ENCODE data around the gene RIOK1. TPM values are rescaled to one million over a fixed set of nuclear protein-coding genes. Genes with fewer than 3 reads are reported as not detected.

Gene RIOK1
- total RNA-seq, 1 experiment from 2014 or later: 16.9 TPM

- no peaks in the 10 kb centered on the region for H3K27me3 ChIP-seq (ENCODE audit: insufficient read depth, low read depth)
- TF ChIP-seq CTCF (conservative IDR thresholded peaks at IDR 0.05): no peak
- no peak for TF ChIP-seq EZH2 (IDR thresholded peaks at IDR 0.05; ENCODE audit: low read depth)
- no peaks in the 10 kb centered on the region for H3K4me1 ChIP-seq (replicated peaks; ENCODE audit: insufficient read depth)
- H3K79me2 ChIP-seq (ENCODE audit: low read depth): no peaks in the 10 kb centered on the region
- no peak overlapping the region for H2AFZ ChIP-seq
- ChIA-PET CTCF (no interaction called here), POLR2A (ENCODE audit: unreplicated experiment) (interaction anchor here (0.6 to 0.7 kb wide), 2 partner anchors 21 to 60 kb away, joined by 5 read pairs; no protein-coding TSS in a partner anchor)
- no peak overlapping the region for H3K4me3 ChIP-seq
- H3F3A ChIP-seq (ENCODE audit: insufficient read depth, low read depth): no peaks in the 10 kb centered on the region
- H3K27ac ChIP-seq: no peak overlapping the region
- no peaks in the 10 kb centered on the region for H3K9me2 ChIP-seq (ENCODE audit: insufficient read depth)
- intact Hi-C loops (cut with micrococcal nuclease; ENCODE audit: unreplicated experiment): no loop called here
- H3K9me3 ChIP-seq (ENCODE audit: insufficient read depth, low read depth): no peaks in the 10 kb centered on the region
- no peak overlapping the region for H3K4me2 ChIP-seq
- no peak for DNase-seq
- H3K36me3 ChIP-seq (ENCODE audit: low read depth): no peaks in the 10 kb centered on the region
- no TSS peak for BruUV-seq (replicated peaks)
- H4K20me1 ChIP-seq (ENCODE audit: insufficient read depth): no peaks in the 10 kb centered on the region
Observed at GRCh38 chr6:7445101-7445500, 55.5 kb downstream of the RIOK1 start.

DNA sequence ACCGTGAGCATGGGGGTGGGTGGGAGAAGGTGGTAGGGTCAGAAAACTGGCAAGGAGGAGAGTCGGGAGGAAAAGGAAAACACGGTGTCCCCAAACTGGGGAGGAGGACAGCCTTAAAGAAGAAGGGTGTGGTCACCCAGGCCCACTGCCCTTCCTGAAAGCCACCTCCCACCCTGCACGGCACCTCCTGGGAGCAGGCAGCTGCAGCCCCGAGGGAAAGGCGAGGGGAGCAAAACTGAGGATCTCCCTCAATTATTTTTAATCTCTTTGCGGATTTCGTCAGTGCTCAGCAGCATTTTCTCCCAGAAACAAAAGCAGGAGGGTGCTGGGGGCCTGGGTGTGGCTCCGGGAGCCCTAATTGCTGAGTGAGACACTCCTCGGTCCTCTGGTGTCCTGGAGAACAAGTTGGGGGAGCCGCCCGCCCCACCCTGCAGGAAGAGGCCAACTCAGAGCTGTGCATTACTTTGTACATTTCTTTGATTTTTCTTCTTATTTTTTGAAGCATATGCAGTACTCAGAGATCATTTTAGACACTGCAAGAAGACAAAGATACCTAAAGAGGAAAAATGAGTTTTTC is 56.4 kb downstream of the RIOK1 start:
- H3K4me1 ChIP-seq (replicated peaks; ENCODE audit: insufficient read depth): no peaks in the 10 kb centered on the region
- ChIA-PET CTCF (no interaction called here), POLR2A (ENCODE audit: unreplicated experiment) (interaction anchor here (0.7 kb wide), 1 partner anchor 21 kb away, joined by 5 read pairs; no protein-coding TSS in a partner anchor)
- TF ChIP-seq EZH2 (IDR thresholded peaks at IDR 0.05; ENCODE audit: low read depth): no peak
- no peak for TF ChIP-seq CTCF (conservative IDR thresholded peaks at IDR 0.05)
- intact Hi-C loops (cut with micrococcal nuclease; ENCODE audit: unreplicated experiment): no loop called here
- no peak for DNase-seq
- no peak overlapping the region for H3K4me3 ChIP-seq
- no peaks in the 10 kb centered on the region for H3K36me3 ChIP-seq (ENCODE audit: low read depth)
- H3K9me2 ChIP-seq (ENCODE audit: insufficient read depth): no peaks in the 10 kb centered on the region
- H4K20me1 ChIP-seq (ENCODE audit: insufficient read depth): no peaks in the 10 kb centered on the region
- H3F3A ChIP-seq (ENCODE audit: insufficient read depth, low read depth): no peaks in the 10 kb centered on the region
- H3K4me2 ChIP-seq: no peak overlapping the region
- no peaks in the 10 kb centered on the region for H3K79me2 ChIP-seq (ENCODE audit: low read depth)
- no peaks in the 10 kb centered on the region for H3K27me3 ChIP-seq (ENCODE audit: insufficient read depth, low read depth)
- H3K9me3 ChIP-seq (ENCODE audit: insufficient read depth, low read depth): no peaks in the 10 kb centered on the region
- no peak overlapping the region for H3K27ac ChIP-seq
- H2AFZ ChIP-seq: no peak overlapping the region
- no TSS peak for BruUV-seq (replicated peaks)

DNA sequence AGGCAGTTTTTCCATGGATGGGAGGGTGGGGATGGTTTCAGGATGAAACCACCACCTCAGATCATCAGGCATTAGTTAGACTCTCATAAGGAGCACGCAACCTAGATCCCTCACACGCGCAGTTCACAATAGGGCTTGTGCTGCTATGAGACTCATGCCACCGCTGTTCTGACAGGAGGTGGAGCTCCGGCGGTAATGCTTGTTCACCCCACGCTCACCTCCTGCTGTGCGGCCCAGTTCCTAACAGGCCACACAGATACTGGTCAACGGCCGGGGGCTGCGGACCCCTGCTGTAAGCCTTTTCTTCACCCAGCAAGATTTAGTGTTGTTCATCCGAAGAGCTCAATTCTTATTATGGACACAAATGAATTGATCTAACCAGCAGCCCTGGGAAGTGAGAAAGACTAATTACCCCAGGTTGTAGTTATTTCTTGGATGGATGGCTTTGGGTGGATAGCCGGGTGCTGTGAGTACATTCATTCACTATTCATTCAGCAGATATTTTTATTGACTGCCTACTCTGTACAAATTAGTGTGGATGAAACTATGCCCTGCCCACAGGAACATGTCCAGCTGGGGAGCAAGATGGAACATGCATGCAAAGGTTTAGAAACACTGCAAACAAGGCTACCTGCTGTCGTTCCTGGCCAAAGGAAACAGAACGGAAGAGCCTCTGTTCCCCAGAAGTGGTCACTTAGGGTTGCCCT is 57.2 kb downstream of the RIOK1 start:
- POLR2A ChIA-PET (ENCODE audit: unreplicated experiment): no interaction called here
- Histone ChIP-seq H3K4me3 (no peak overlapping the region), H2AFZ (no peak overlapping the region), H3K9me2 (ENCODE audit: insufficient read depth) (no peaks in the 10 kb centered on the region), H3K79me2 (ENCODE audit: low read depth) (no peaks in the 10 kb centered on the region), H4K20me1 (ENCODE audit: insufficient read depth) (no peaks in the 10 kb centered on the region), H3F3A (ENCODE audit: insufficient read depth, low read depth) (no peaks in the 10 kb centered on the region), H3K27ac (no peak overlapping the region), H3K4me2 (no peak overlapping the region), H3K27me3 (ENCODE audit: insufficient read depth, low read depth) (no peaks in the 10 kb centered on the region), H3K9me3 (ENCODE audit: insufficient read depth, low read depth) (no peaks in the 10 kb centered on the region), H3K36me3 (ENCODE audit: low read depth) (no peaks in the 10 kb centered on the region), H3K4me1 (replicated peaks; ENCODE audit: insufficient read depth) (no peaks in the 10 kb centered on the region)
- intact Hi-C loops (cut with micrococcal nuclease; ENCODE audit: unreplicated experiment): no loop called here
- CTCF ChIA-PET: no interaction called here
- BruUV-seq (replicated peaks): no TSS peak
- no peak for DNase-seq
- no peak for TF ChIP-seq EZH2 (IDR thresholded peaks at IDR 0.05; ENCODE audit: low read depth)
- TF ChIP-seq CTCF (conservative IDR thresholded peaks at IDR 0.05): no peak
